ENCODE data around the gene PBX1. TPM values are rescaled to one million over a fixed set of nuclear protein-coding genes. Genes with fewer than 3 reads are reported as not detected.

Gene PBX1
- total RNA-seq, 6 experiments from 2014 or later = 3.1 to 7.9 (median 6.9) TPM

DNA sequence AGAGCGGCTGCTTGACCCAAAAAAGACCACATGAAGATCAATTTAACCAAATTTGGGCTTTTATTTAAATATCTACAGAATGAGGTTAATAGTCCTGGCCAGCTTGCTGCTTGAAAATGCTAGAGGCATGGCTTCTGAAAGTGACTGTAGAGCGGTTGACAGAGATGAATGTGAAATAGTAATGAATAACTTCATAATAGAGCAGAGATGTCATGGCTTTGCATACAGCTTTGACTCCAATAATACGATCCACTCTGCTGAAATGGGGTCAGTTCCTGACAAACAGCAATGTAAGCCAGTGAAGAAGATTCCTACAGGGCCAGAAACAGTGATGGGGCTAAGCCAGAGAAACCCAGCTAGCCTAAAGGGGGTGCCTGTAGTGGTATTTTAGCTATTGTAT is 183.8 kb downstream of the PBX1 start:
- no peaks in the 10 kb centered on the region for H3K9me3 ChIP-seq
- H3K36me3 ChIP-seq = no peaks in the 10 kb centered on the region
- WGBS (ENCODE audit: insufficient coverage, low coverage, low lambda C conversion rate, missing lambda C conversion rate) = 80% methylated on average over 3 of the region's 3 CpGs
- DNase-seq (no peak), ATAC-seq (no peak)
- no peaks in the 10 kb centered on the region for H3K4me1 ChIP-seq
- TF ChIP-seq POLR2A (IDR thresholded peaks at IDR 0.05) = no peak
- TF ChIP-seq, protein P1, sequence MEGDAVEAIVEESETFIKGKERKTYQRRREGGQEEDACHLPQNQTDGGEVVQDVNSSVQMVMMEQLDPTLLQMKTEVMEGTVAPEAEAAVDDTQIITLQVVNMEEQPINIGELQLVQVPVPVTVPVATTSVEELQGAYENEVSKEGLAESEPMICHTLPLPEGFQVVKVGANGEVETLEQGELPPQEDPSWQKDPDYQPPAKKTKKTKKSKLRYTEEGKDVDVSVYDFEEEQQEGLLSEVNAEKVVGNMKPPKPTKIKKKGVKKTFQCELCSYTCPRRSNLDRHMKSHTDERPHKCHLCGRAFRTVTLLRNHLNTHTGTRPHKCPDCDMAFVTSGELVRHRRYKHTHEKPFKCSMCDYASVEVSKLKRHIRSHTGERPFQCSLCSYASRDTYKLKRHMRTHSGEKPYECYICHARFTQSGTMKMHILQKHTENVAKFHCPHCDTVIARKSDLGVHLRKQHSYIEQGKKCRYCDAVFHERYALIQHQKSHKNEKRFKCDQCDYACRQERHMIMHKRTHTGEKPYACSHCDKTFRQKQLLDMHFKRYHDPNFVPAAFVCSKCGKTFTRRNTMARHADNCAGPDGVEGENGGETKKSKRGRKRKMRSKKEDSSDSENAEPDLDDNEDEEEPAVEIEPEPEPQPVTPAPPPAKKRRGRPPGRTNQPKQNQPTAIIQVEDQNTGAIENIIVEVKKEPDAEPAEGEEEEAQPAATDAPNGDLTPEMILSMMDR (IDR thresholded peaks at IDR 0.05) = no peak
- H3K4me3 ChIP-seq = no peak overlapping the region
- H3K27me3 ChIP-seq = no peaks in the 10 kb centered on the region
- intact Hi-C loops (cut with DNase I) = no loop called here
- H3K27ac ChIP-seq = no peak overlapping the region

DNA sequence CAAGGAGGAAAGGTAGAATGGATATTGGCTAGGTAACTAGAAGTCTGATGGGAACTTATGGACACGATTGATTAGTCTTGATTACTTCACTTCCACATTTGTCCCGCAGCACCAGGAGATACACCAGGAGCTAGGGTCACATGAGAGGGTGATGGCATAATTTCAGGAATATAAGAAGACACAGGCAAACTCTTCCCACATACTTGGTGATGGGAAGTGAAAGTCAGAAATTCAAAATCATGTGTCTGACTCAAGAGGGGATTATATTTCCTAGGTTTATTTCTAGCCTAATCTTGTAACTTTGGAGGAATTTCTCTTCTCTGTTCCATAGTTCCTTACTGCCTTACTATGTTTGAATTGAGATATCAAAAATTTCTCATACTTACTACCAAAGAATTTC is 185.0 kb downstream of the PBX1 start:
- 27% methylated on average over 2 of the region's 2 CpGs for WGBS (ENCODE audit: insufficient coverage, low coverage, low lambda C conversion rate, missing lambda C conversion rate)
- H3K36me3 ChIP-seq = no peaks in the 10 kb centered on the region
- intact Hi-C loops (cut with DNase I) = no loop called here
- no peak overlapping the region for H3K27ac ChIP-seq
- no peaks in the 10 kb centered on the region for H3K4me1 ChIP-seq
- no peaks in the 10 kb centered on the region for H3K9me3 ChIP-seq
- no peaks in the 10 kb centered on the region for H3K27me3 ChIP-seq
- DNase-seq (no peak), ATAC-seq (no peak)
- H3K4me3 ChIP-seq = no peak overlapping the region
- TF ChIP-seq, protein P1 (IDR thresholded peaks at IDR 0.05) = no peak
- no peak for TF ChIP-seq POLR2A (IDR thresholded peaks at IDR 0.05)

GRCh38 chr1:164745736-164746135 is 186.8 kb downstream of the PBX1 start:
- H3K9me3 ChIP-seq = no peaks in the 10 kb centered on the region
- 83% methylated on average over 4 of the region's 5 CpGs for WGBS (ENCODE audit: insufficient coverage, low coverage, low lambda C conversion rate, missing lambda C conversion rate)
- H3K4me3 ChIP-seq = no peak overlapping the region
- no peaks in the 10 kb centered on the region for H3K36me3 ChIP-seq
- TF ChIP-seq, protein P1 (IDR thresholded peaks at IDR 0.05) = no peak
- no peak for TF ChIP-seq POLR2A (IDR thresholded peaks at IDR 0.05)
- no peaks in the 10 kb centered on the region for H3K4me1 ChIP-seq
- ATAC-seq (no peak), DNase-seq (no peak)
- H3K27ac ChIP-seq = no peak overlapping the region
- intact Hi-C loops (cut with DNase I) = no loop called here
- no peaks in the 10 kb centered on the region for H3K27me3 ChIP-seq

DNA sequence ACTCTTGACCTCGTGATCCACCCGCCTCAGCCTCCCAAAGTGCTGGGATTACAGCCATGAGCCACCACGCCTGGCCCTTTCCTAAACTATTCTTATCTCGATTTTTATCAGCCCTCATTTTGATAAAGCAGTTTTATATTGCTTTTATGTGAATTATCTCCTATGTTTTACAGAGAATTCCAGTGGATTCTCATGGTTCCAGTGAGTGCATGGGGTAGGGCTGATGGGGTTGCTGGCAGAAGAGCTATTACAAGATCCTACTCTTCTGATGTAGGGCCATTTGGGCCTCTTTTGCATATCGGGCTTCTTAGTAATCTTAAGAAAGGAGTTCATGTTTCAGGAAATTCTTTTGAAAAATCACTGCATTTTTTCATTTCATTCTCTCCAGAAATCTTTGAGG is 187.6 kb downstream of the PBX1 start:
- Histone ChIP-seq H3K9me3 (no peaks in the 10 kb centered on the region), H3K27me3 (no peaks in the 10 kb centered on the region), H3K4me1 (no peaks in the 10 kb centered on the region), H3K4me3 (no peak overlapping the region), H3K27ac (no peak overlapping the region), H3K36me3 (no peaks in the 10 kb centered on the region)
- intact Hi-C loops (cut with DNase I) = no loop called here
- WGBS (ENCODE audit: insufficient coverage, low coverage, low lambda C conversion rate, missing lambda C conversion rate) = 65% methylated on average over 5 of the region's 5 CpGs
- no peak for TF ChIP-seq POLR2A (IDR thresholded peaks at IDR 0.05)
- TF ChIP-seq, protein P1 (IDR thresholded peaks at IDR 0.05) = no peak
- no peak for DNase-seq
- no peak for ATAC-seq

Measured in right lobe of liver (tissue), 6 donors.